GM12878 (cell line): ENCODE results near the gene DDX52. TPM values are rescaled to one million over a fixed set of nuclear protein-coding genes. Genes with fewer than 3 reads are reported as not detected.
A peak's percentile ranks its signal among the peaks of the same experiment; 100 is the strongest.

ENCODE experiments used
- BCL11A ChIP-seq: IDR thresholded peaks from 2 replicates; pipeline ENCODE4 v1.6.1; 2011; ENCODE audit warnings: low read depth, low read length
- CEBPZ ChIP-seq: fragments of 150-350 bp; IDR thresholded peaks from 2 replicates; pipeline ENCODE4 v1.6.1; 2016; ENCODE audit warnings: low read depth, low read length
- MXI1 ChIP-seq: fragments of 150-350 bp; IDR thresholded peaks from 2 replicates; pipeline ENCODE4 v1.6.1; 2011; ENCODE audit warnings: low read depth, mild to moderate bottlenecking, inconsistent platforms, low read length, improper control_type of control experiment
- RELB ChIP-seq: fragments of 450-650 bp; IDR thresholded peaks from 2 replicates; pipeline ENCODE4 v1.6.1; 2017; ENCODE audit warnings: low read depth, mild to moderate bottlenecking, moderate library complexity
- polyA plus RNA-seq, 11 experiments: library from polyadenylated mRNA; depleted of rRNA in 4 of 11; unstranded in 6 of 11; stranded (reverse) in 5 of 11; fragments of >200 nt; fragmentation: Nextera tagmentation in 4 of 11; fragmentation: Illumina TruSeq in 1 of 11; extraction: Ambion mirVana in 4 of 11; extraction: Trizol in 1 of 11; gene quantifications; 1 replicate in 1 of 11; 2 replicates in 10 of 11; pipeline versions ENCODE4 v1.2.1 to v1.2.3, GENCODE V29; 2011 to 2016; ENCODE audit warnings: inconsistent platforms in 2 of 11, missing spikeins in 2 of 11, low read depth in 1 of 11
- total RNA-seq, 4 experiments: library from RNA; depleted of rRNA in 3 of 4; stranded (reverse); fragments of >200 nt in 3 of 4; fragmentation: Illumina TruSeq in 1 of 4; extraction: Trizol in 1 of 4; gene quantifications; 2 replicates each; pipeline versions ENCODE4 v1.2.1 to v1.2.3, GENCODE V29; 2013 to 2021

DDX52 gene
- total and polyA plus RNA-seq, 10 of the 15 experiments (the other 5 are each of a cell fraction or from before 2014, with no cell fraction given) = 14.8 to 49.7 (median 26.3) TPM

GRCh38 chr17:37609170-37610040 is 33.8 kb downstream of the DDX52 start, which contains the start of gene SYNRG (continued):
- TF ChIP-seq RELB = peak; percentile 52
- no peak for TF ChIP-seq CEBPZ
- no peak for TF ChIP-seq BCL11A
- no peak for TF ChIP-seq MXI1
